ENCODE measurements around the gene XRRA1. TPM values are rescaled to one million over a fixed set of nuclear protein-coding genes. Genes with fewer than 3 reads are reported as not detected.
"Not testable (repeated sequence)": the region's sequence is repeated elsewhere in the genome, so short reads cannot be mapped to it uniquely, and the experiment has no call there.

The XRRA1 gene
- total RNA-seq, 1 experiment from 2014 or later = 11.9 TPM

DNA sequence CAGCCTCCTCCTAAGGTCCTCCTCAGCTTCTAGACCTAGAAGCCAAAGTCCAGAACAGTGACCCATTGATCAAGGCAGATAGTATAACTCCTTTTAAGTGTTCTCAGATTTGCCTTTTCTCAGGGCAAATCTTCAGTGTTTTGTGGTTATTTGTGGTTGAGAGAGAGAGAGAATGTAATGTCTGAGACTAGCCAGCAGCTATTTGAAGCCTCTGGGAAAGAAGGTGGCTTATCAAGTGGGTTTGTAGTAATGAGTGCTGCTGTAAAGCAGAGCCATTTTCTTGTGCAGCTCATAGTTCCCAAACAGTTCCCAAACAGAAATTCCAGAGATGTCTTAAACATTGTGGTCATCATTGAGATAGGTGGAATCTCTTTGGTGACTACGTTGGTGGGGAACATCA is 110.7 kb downstream of the XRRA1 start:
- intact Hi-C loops (cut with micrococcal nuclease; ENCODE audit: unreplicated experiment) = no loop called here
- Mint-ChIP-seq H3K27ac (ENCODE audit: unreplicated experiment) (no peak overlapping the region), H3K27me3 (ENCODE audit: insufficient read depth, unreplicated experiment) (no peaks in the 10 kb centered on the region), H3K9me3 (ENCODE audit: unreplicated experiment) (no peaks in the 10 kb centered on the region), H3K4me3 (ENCODE audit: unreplicated experiment) (no peak overlapping the region), H3K36me3 (ENCODE audit: insufficient read depth, unreplicated experiment) (peaks cover 76% of the 10 kb centered on the region), H3K4me1 (ENCODE audit: low read depth, unreplicated experiment) (peaks cover 6% of the 10 kb centered on the region)
- H3K27me3 ChIP-seq (replicated peaks; ENCODE audit: control insufficient read depth, insufficient read depth, low read length) = no peaks in the 10 kb centered on the region
- DNase-seq = no peak
- H3K4me1 ChIP-seq = peaks cover 3% of the 10 kb centered on the region; the same call in 1 of the 2 replicates
- no peak overlapping the region for H3K4me3 ChIP-seq (ENCODE audit: low read depth, low read length)
- BruUV-seq (replicated peaks) = no TSS peak
- TF ChIP-seq, protein P1, sequence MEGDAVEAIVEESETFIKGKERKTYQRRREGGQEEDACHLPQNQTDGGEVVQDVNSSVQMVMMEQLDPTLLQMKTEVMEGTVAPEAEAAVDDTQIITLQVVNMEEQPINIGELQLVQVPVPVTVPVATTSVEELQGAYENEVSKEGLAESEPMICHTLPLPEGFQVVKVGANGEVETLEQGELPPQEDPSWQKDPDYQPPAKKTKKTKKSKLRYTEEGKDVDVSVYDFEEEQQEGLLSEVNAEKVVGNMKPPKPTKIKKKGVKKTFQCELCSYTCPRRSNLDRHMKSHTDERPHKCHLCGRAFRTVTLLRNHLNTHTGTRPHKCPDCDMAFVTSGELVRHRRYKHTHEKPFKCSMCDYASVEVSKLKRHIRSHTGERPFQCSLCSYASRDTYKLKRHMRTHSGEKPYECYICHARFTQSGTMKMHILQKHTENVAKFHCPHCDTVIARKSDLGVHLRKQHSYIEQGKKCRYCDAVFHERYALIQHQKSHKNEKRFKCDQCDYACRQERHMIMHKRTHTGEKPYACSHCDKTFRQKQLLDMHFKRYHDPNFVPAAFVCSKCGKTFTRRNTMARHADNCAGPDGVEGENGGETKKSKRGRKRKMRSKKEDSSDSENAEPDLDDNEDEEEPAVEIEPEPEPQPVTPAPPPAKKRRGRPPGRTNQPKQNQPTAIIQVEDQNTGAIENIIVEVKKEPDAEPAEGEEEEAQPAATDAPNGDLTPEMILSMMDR (IDR thresholded peaks at IDR 0.05; ENCODE audit: insufficient read depth in 1 of 2, low read depth in 1 of 2, low read length in 1 of 2, severe bottlenecking in 1 of 2, unreplicated experiment in 1 of 2) = no peak
- H3K9me3 ChIP-seq = no peaks in the 10 kb centered on the region
- ChIA-PET POLR2A (no interaction called here), CTCF (no interaction called here)
- H3K36me3 ChIP-seq (ENCODE audit: control insufficient read depth, insufficient read depth, low read length) = peaks cover 8% of the 10 kb centered on the region

DNA sequence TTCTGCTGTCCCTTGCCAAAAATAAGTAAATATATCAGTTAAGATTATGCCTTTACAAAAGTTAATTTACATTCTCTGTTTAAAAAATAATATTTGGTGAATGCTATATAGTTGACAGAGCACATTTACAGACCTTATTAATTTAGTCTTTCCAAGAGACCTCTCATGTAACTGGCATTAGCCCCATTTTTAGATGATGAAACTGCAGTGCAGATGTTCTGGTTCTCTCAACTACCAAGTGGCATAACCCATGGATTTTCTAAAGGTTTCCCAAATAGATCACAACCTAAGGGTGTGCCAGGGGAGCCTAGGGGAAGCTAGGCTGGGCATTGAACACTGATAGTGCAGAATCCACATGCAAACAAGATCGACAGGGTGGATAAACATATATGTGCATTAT is 111.7 kb downstream of the XRRA1 start:
- no peaks in the 10 kb centered on the region for H3K27me3 ChIP-seq (replicated peaks; ENCODE audit: control insufficient read depth, insufficient read depth, low read length)
- no peaks in the 10 kb centered on the region for H3K9me3 ChIP-seq
- Mint-ChIP-seq H3K27me3 (ENCODE audit: insufficient read depth, unreplicated experiment) (no peaks in the 10 kb centered on the region), H3K36me3 (ENCODE audit: insufficient read depth, unreplicated experiment) (peaks cover 70% of the 10 kb centered on the region), H3K9me3 (ENCODE audit: unreplicated experiment) (no peaks in the 10 kb centered on the region), H3K4me1 (ENCODE audit: low read depth, unreplicated experiment) (peaks cover 6% of the 10 kb centered on the region), H3K4me3 (ENCODE audit: unreplicated experiment) (no peak overlapping the region), H3K27ac (ENCODE audit: unreplicated experiment) (no peak overlapping the region)
- TF ChIP-seq, protein P1 (IDR thresholded peaks at IDR 0.05; ENCODE audit: insufficient read depth in 1 of 2, low read depth in 1 of 2, low read length in 1 of 2, severe bottlenecking in 1 of 2, unreplicated experiment in 1 of 2) = no peak
- no TSS peak for BruUV-seq (replicated peaks)
- ChIA-PET POLR2A (no interaction called here), CTCF (no interaction called here)
- peaks cover 3% of the 10 kb centered on the region; the same call in 1 of the 2 replicates for H3K4me1 ChIP-seq
- no peak overlapping the region for H3K4me3 ChIP-seq (ENCODE audit: low read depth, low read length)
- DNase-seq = no peak
- intact Hi-C loops (cut with micrococcal nuclease; ENCODE audit: unreplicated experiment) = no loop called here
- H3K36me3 ChIP-seq (ENCODE audit: control insufficient read depth, insufficient read depth, low read length) = peaks cover 8% of the 10 kb centered on the region

DNA sequence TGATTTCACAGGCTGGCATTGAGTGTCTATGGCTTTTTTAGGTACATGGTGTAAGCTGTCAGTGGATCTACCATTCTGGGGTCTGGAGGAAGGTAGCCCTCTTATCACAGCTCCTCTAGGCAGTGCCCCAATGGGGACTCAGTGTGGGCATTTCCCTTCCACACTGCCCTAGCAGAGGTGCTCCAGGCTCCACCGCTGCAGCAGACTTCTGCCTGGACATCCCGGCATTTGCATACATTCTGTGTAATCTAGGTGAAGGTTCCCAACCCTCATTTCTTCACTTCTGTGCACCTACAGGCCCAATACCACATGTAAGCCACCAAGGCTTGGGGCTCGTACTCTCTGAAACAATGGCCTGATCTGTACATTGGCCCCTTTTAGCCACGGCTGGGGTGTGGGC is 122.0 kb downstream of the XRRA1 start:
- peaks cover 39% of the 10 kb centered on the region for H3K9me3 ChIP-seq
- Mint-ChIP-seq H3K4me1 (ENCODE audit: low read depth, unreplicated experiment) (no peaks in the 10 kb centered on the region), H3K9me3 (ENCODE audit: unreplicated experiment) (peaks cover 29% of the 10 kb centered on the region), H3K36me3 (ENCODE audit: insufficient read depth, unreplicated experiment) (peaks cover 78% of the 10 kb centered on the region), H3K27ac (ENCODE audit: unreplicated experiment) (no peak overlapping the region), H3K4me3 (ENCODE audit: unreplicated experiment) (no peak overlapping the region), H3K27me3 (ENCODE audit: insufficient read depth, unreplicated experiment) (no peaks in the 10 kb centered on the region)
- H3K36me3 ChIP-seq (ENCODE audit: control insufficient read depth, insufficient read depth, low read length) = peaks cover 13% of the 10 kb centered on the region
- peak in 1 of 2 experiments; percentile 43 for DNase-seq
- TF ChIP-seq, protein P1 (IDR thresholded peaks at IDR 0.05; ENCODE audit: insufficient read depth in 1 of 2, low read depth in 1 of 2, low read length in 1 of 2, severe bottlenecking in 1 of 2, unreplicated experiment in 1 of 2) = no peak
- no TSS peak for BruUV-seq (replicated peaks)
- no peaks in the 10 kb centered on the region for H3K27me3 ChIP-seq (replicated peaks; ENCODE audit: control insufficient read depth, insufficient read depth, low read length)
- no peaks in the 10 kb centered on the region for H3K4me1 ChIP-seq
- CTCF ChIA-PET = no interaction called here
- POLR2A ChIA-PET = no interaction called here
- no peak overlapping the region for H3K4me3 ChIP-seq (ENCODE audit: low read depth, low read length)
- intact Hi-C loops (cut with micrococcal nuclease; ENCODE audit: unreplicated experiment) = no loop called here

DNA sequence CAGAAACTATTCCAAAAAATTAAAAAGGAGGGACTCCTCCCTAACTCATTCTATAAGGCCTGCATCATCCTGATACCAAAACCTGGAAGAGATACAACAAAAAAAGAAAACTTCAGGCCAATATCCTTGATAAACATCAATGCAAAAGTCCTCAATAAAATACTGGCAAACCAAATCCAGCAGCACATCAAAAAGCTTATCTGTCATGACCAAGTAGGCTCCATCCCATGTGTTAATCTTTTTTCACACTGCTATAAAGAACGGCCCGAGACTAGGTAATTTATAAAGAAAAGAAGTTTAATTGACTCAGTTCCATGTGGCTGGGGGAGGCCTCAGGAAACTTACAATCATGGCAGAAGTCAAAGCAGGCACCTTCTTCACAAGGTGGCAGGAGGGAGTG is 123.3 kb downstream of the XRRA1 start:
- CTCF ChIA-PET = interaction anchor here (0.6 kb wide), 1 partner anchor 15 kb away, joined by 3 read pairs; no protein-coding TSS in a partner anchor
- DNase-seq; H3K4me3 ChIP-seq (ENCODE audit: low read depth, low read length); H3K4me3 Mint-ChIP-seq (ENCODE audit: unreplicated experiment); H3K27me3 Mint-ChIP-seq (ENCODE audit: insufficient read depth, unreplicated experiment); H3K4me1 ChIP-seq; POLR2A ChIA-PET; H3K4me1 Mint-ChIP-seq (ENCODE audit: low read depth, unreplicated experiment); BruUV-seq (replicated peaks); H3K27me3 ChIP-seq (replicated peaks; ENCODE audit: control insufficient read depth, insufficient read depth, low read length); intact Hi-C loops (cut with micrococcal nuclease; ENCODE audit: unreplicated experiment); H3K27ac Mint-ChIP-seq (ENCODE audit: unreplicated experiment): not testable (repeated sequence)
- Histone ChIP-seq H3K9me3 (peaks cover 39% of the 10 kb centered on the region), H3K36me3 (ENCODE audit: control insufficient read depth, insufficient read depth, low read length) (peaks cover 14% of the 10 kb centered on the region)
- H3K9me3 Mint-ChIP-seq (ENCODE audit: unreplicated experiment) = peaks cover 29% of the 10 kb centered on the region
- peaks cover 79% of the 10 kb centered on the region for H3K36me3 Mint-ChIP-seq (ENCODE audit: insufficient read depth, unreplicated experiment)
